A549 (cell line): ENCODE results near the gene THAP3.

Experiments used
- BHLHE40 ChIP-seq: IDR thresholded peaks from 2 replicates; pipeline ENCODE4 v1.6.1; 2012; ENCODE audit warnings: low read depth, low read length, inconsistent platforms
- CBX2 ChIP-seq: fragments of 200-600 bp; sonication (generic); IDR thresholded peaks from 2 replicates; pipeline ENCODE4 v1.6.1; 2016; ENCODE audit warnings: low read depth, mild to moderate bottlenecking, borderline replicate concordance
- CEBPB ChIP-seq, 2 experiments: fragments of >200 bp in 1 of 2; sonication (Bioruptor Twin) in 1 of 2; formaldehyde crosslinking in 1 of 2; IDR thresholded peaks; 2 replicates each; pipeline ENCODE4 v1.6.1; 2012 to 2016
- CHD2 ChIP-seq: fragments of 150-350 bp; IDR thresholded peaks from 2 replicates; pipeline ENCODE4 v1.6.1; 2014; ENCODE audit warnings: low read length; ENCODE audit not compliant: partially characterized antibody
- EHMT2 ChIP-seq: fragments of 200-600 bp; sonication (generic); IDR thresholded peaks from 2 replicates; pipeline ENCODE4 v1.6.1; 2016; ENCODE audit warnings: antibody characterized with exemption, low read depth, mild to moderate bottlenecking, moderate library complexity
- ESRRA ChIP-seq: fragments of 150-350 bp; IDR thresholded peaks from 2 replicates; pipeline ENCODE4 v1.6.1; 2014; ENCODE audit warnings: mild to moderate bottlenecking, low read length, borderline replicate concordance
- HOXB13 ChIP-seq: fragments of 250-450 bp; sonication (Bioruptor Pico); IDR thresholded peaks from 2 replicates; pipeline ENCODE4 v1.5.0; 2020; ENCODE audit warnings: low read depth, mild to moderate bottlenecking, moderate library complexity
- MYC ChIP-seq: IDR thresholded peaks from 2 replicates; pipeline ENCODE4 v1.6.1; 2012; ENCODE audit warnings: mild to moderate bottlenecking, inconsistent platforms, low read length, improper control_type of control experiment, borderline replicate concordance
- POLR2A ChIP-seq: IDR thresholded peaks from 2 replicates; pipeline ENCODE4 v1.6.1; 2012; ENCODE audit warnings: mild to moderate bottlenecking, low read length
- RAD21 ChIP-seq, 2 experiments: fragments of >200 bp in 1 of 2; sonication (Bioruptor Twin) in 1 of 2; formaldehyde crosslinking in 1 of 2; IDR thresholded peaks in 1 of 2; conservative IDR thresholded peaks in 1 of 2; 2 replicates in 1 of 2; 3 replicates in 1 of 2; pipeline ENCODE4 v1.6.1; 2012 to 2018; ENCODE audit warnings: inconsistent platforms in 1 of 2
- SMC3 ChIP-seq: fragments of >200 bp; sonication (Bioruptor Twin); formaldehyde crosslinking; IDR thresholded peaks from 3 replicates; pipeline ENCODE4 v1.6.1; 2018; ENCODE audit warnings: inconsistent platforms
- TF ChIP-seq, protein P1 (sequence below): fragments of >200 bp; sonication (Bioruptor Twin); formaldehyde crosslinking; IDR thresholded peaks from 3 replicates; pipeline ENCODE4 v1.5.1; 2016
- TF ChIP-seq, protein P2 (sequence below): fragments of >200 bp; sonication (Bioruptor Twin); formaldehyde crosslinking; IDR thresholded peaks from 3 replicates; pipeline ENCODE4 v1.6.1; 2016
- TF ChIP-seq, protein P3 (sequence below): IDR thresholded peaks from 2 replicates; pipeline ENCODE4 v1.6.1; 2012

DNA sequence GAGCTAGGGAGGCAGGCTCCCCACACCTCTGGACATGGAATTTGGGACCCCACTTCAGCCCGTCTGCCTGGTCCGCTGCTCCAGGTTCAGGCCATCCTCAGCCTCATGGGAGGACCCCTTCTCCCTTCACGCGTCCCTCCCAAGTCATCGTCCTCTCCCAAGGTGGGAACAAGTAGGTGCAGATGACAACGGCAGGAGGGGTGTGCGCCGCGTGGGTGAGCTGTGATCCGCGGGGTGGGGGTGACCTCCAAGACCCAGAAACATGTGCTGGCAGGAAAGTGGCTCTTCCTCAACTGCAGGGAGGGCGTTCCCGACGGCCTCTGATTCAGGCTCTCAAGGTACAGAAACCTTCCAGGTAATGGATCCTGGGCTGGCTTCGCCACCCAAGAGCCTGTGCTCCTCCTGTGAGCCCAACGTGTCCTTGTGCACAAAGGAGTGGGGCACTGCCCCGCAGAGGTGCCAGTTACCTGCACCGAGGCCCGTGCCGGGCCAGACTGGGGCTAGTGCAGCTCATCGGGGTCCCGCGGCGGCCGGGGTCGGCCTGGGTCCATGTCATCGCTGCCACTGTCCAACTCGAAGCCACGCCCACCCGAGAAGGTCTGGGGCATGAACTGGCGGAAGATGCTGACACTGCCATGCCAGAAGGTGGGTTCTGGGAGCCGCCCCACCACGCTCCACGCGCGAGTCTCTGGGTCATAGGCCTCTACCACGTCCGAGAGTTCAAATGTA, 31.6 kb upstream of the THAP3 start:
- TF ChIP-seq POLR2A (no peak), CEBPB (IDR thresholded peaks at IDR 0.05) (no peak), HOXB13 (CRISPR knock-in tag) (no peak), CHD2 (no peak), SMC3 (no peak), RAD21 (conservative IDR thresholded peaks at IDR 0.05 in 1 of 2, IDR thresholded peaks at IDR 0.05 in 1 of 2) (no peak), EHMT2 (no peak), CBX2 (no peak), MYC (no peak), BHLHE40 (no peak), ESRRA (no peak)
- TF ChIP-seq, protein P1, sequence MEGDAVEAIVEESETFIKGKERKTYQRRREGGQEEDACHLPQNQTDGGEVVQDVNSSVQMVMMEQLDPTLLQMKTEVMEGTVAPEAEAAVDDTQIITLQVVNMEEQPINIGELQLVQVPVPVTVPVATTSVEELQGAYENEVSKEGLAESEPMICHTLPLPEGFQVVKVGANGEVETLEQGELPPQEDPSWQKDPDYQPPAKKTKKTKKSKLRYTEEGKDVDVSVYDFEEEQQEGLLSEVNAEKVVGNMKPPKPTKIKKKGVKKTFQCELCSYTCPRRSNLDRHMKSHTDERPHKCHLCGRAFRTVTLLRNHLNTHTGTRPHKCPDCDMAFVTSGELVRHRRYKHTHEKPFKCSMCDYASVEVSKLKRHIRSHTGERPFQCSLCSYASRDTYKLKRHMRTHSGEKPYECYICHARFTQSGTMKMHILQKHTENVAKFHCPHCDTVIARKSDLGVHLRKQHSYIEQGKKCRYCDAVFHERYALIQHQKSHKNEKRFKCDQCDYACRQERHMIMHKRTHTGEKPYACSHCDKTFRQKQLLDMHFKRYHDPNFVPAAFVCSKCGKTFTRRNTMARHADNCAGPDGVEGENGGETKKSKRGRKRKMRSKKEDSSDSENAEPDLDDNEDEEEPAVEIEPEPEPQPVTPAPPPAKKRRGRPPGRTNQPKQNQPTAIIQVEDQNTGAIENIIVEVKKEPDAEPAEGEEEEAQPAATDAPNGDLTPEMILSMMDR = no peak
- TF ChIP-seq, protein P2, sequence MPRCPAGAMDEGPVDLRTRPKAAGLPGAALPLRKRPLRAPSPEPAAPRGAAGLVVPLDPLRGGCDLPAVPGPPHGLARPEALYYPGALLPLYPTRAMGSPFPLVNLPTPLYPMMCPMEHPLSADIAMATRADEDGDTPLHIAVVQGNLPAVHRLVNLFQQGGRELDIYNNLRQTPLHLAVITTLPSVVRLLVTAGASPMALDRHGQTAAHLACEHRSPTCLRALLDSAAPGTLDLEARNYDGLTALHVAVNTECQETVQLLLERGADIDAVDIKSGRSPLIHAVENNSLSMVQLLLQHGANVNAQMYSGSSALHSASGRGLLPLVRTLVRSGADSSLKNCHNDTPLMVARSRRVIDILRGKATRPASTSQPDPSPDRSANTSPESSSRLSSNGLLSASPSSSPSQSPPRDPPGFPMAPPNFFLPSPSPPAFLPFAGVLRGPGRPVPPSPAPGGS = no peak
- TF ChIP-seq, protein P3, sequence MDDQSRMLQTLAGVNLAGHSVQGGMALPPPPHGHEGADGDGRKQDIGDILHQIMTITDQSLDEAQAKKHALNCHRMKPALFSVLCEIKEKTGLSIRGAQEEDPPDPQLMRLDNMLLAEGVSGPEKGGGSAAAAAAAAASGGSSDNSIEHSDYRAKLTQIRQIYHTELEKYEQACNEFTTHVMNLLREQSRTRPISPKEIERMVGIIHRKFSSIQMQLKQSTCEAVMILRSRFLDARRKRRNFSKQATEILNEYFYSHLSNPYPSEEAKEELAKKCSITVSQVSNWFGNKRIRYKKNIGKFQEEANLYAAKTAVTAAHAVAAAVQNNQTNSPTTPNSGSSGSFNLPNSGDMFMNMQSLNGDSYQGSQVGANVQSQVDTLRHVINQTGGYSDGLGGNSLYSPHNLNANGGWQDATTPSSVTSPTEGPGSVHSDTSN = no peak
